Ovary (tissue), 9 donors: ENCODE data around the gene GBP5. TPM values are rescaled to one million over a fixed set of nuclear protein-coding genes. Genes with fewer than 3 reads are reported as not detected.
"Not testable (repeated sequence)": the region's sequence is repeated elsewhere in the genome, so short reads cannot be mapped to it uniquely, and the experiment has no call there.

Experiments
- DNase-seq, 5 donors: peaks; one replicate each; pipeline ENCODE4 v3.0.0-alpha.2; 2019 to 2020
- H3K27ac ChIP-seq, 2 donors: fragments of 200-600 bp; one replicate each; pipeline versions ENCODE4 v1.5.1 to v1.8.0; 2019 to 2022
- H3K27me3 ChIP-seq: fragments of 200-600 bp; one replicate; pipeline ENCODE4 v1.8.0; 2022
- H3K36me3 ChIP-seq: fragments of 200-600 bp; sonication (generic); one replicate; pipeline ENCODE4 v1.5.1; 2019
- H3K4me1 ChIP-seq: one replicate; pipeline ENCODE4 v1.8.1; 2013; ENCODE audit warnings: mild to moderate bottlenecking, moderate library complexity; ENCODE audit not compliant: insufficient read depth
- H3K4me3 ChIP-seq: fragments of 200-600 bp; sonication (generic); one replicate; pipeline ENCODE4 v1.5.1; 2017
- H3K9me3 ChIP-seq, 2 donors: fragments of 200-600 bp in 1 of 2; sonication (generic) in 1 of 2; one replicate each; pipeline versions ENCODE4 v1.5.1 to v1.8.1; 2013 to 2019; ENCODE audit warnings: mild to moderate bottlenecking in 1 of 2, moderate library complexity in 1 of 2
- EP300 ChIP-seq: sonication (generic); formaldehyde crosslinking; IDR thresholded peaks from one replicate; pipeline ENCODE4 v1.6.1; 2017; ENCODE audit warnings: antibody characterized with exemption
- POLR2A ChIP-seq: fragments of 450-650 bp; IDR thresholded peaks from one replicate; pipeline ENCODE4 v1.6.1; 2017; ENCODE audit warnings: antibody characterized with exemption, mild to moderate bottlenecking, moderate library complexity
- WGBS, 3 donors: extraction: QIAGEN DNeasy Blood & Tissue Kit in 1 of 3; methylation state at CpG; one replicate each; pipeline versions ENCODE4 v1.1.5 to v1.1.7; 2013 to 2017; 5-methylcytosine and 5-hydroxymethylcytosine counted together
- intact Hi-C, 4 donors: fragments of 100-400 bp; cut with DNase I; formaldehyde crosslinking; loops; one replicate each; pipeline versions ENCODE4 v1.11.0 to v1.15.1; 2022 to 2023
- polyA plus RNA-seq, 2 donors: library from polyadenylated mRNA; stranded (reverse); fragments of 200-250 nt in 1 of 2; fragments of 350-450 nt in 1 of 2; fragmentation: Illumina TruSeq in 1 of 2; extraction: RNeasy Lipid Tissue Mini Kit (QIAGEN cat#74804) in 1 of 2; gene quantifications; one replicate each; pipeline ENCODE4 v1.2.3, GENCODE V29; 2013 to 2014
- total RNA-seq, 7 donors: library from RNA; depleted of rRNA in 2 of 7; stranded (reverse); fragments of >200 nt in 2 of 7; fragmentation: NEBNext Ultra II Directional in 3 of 7; extraction: Animal tissue kit (Norgen Biotek cat#: 25700) in 3 of 7; gene quantifications; one replicate each; pipeline versions ENCODE4 v1.1.0 to v1.2.4, GENCODE V29; 2016 to 2023
- TF ChIP-seq, protein P1 (sequence below), 3 donors: fragments of 450-650 bp in 2 of 3; fragments of 200-600 bp in 1 of 3; IDR thresholded peaks; one replicate each; pipeline versions ENCODE4 v1.5.1 to v1.8.0; 2016 to 2022; ENCODE audit warnings: antibody characterized with exemption in 3 of 3, mild to moderate bottlenecking in 1 of 3
- donor health status: DM: no; HTN: no; CAD: no; lungs with moderate emphysema.
- donor health status: DM: no; HTN: no; CAD: no.
- donor health status: Bipolar disorder and iron deficiency.
- donor health status: DM: yes; HTN: yes; CAD: no.
- donor health status: DM: no; HTN: no; CAD: no.
- donor health status: DM: yes; HTN: yes; CAD: no.

The GBP5 gene
- total and polyA plus RNA-seq, 9 donors: 0.77 to 8.6 (median 1.4) TPM

DNA sequence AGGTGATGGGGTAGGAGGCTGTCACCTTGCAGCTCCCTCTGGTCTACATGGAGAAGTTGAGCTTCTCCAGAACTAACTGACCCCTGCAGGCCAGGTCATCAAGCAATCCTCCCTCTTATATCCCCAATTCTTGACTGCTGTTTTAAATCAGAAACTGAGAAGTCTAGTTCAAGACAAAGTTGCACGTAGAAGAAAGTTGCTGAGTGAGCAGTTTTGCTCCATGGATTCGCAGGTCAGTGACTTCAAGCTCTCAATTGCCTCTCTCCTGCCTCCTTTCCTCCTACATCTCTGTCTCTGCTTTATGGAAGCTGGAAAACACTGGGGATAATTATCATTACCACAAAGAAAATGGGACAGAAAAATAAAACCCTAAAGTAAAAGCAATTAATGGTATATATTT, 32.8 kb upstream of the GBP5 start:
- TF ChIP-seq POLR2A (no peak), EP300 (no peak)
- TF ChIP-seq, protein P1, sequence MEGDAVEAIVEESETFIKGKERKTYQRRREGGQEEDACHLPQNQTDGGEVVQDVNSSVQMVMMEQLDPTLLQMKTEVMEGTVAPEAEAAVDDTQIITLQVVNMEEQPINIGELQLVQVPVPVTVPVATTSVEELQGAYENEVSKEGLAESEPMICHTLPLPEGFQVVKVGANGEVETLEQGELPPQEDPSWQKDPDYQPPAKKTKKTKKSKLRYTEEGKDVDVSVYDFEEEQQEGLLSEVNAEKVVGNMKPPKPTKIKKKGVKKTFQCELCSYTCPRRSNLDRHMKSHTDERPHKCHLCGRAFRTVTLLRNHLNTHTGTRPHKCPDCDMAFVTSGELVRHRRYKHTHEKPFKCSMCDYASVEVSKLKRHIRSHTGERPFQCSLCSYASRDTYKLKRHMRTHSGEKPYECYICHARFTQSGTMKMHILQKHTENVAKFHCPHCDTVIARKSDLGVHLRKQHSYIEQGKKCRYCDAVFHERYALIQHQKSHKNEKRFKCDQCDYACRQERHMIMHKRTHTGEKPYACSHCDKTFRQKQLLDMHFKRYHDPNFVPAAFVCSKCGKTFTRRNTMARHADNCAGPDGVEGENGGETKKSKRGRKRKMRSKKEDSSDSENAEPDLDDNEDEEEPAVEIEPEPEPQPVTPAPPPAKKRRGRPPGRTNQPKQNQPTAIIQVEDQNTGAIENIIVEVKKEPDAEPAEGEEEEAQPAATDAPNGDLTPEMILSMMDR (IDR thresholded peaks at IDR 0.05): no peak
- no peak for DNase-seq
- WGBS, 3 donors: 59 to 67% (median 65%) methylated on average over 2 of the region's 2 CpGs
- no peak overlapping the region for H3K27ac ChIP-seq
- no peaks in the 10 kb centered on the region for H3K27me3 ChIP-seq
- intact Hi-C loops: no loop called here
- H3K36me3 ChIP-seq: no peaks in the 10 kb centered on the region
- H3K9me3 ChIP-seq: no peaks in the 10 kb centered on the region
- H3K4me3 ChIP-seq: no peak overlapping the region
- no peaks in the 10 kb centered on the region for H3K4me1 ChIP-seq

DNA sequence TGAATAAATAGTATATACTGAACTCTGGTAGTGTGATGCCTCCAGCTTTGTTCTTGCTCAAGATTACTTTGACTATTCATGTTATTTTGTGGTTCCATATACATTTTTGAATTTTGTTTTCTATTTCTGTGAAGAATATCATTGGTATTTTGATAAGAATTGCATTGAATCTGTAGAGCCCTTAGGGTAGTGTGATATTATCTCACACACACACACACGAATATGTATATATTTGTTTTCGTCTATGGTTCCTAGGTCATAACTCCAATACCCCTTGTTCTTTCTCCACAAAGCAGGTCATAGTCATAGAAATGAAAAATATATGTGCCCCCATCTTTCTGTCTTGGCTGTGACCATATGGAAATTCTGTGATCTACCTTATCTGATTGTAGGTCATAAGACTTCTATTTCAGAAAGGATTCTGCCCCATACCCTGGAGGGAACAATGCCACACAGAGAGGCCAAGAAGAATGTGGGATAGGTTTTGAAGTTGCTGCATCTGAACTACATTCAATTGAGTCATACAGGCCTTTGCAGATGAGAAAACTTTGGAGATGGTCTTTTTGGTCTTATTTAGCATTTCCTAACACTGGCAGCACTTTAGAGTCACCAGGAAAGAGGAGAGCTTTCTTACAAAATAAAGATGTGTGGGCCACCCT, 32.0 kb upstream of the GBP5 start:
- no peak for DNase-seq
- no peaks in the 10 kb centered on the region for H3K36me3 ChIP-seq
- intact Hi-C loops: no loop called here
- no peaks in the 10 kb centered on the region for H3K27me3 ChIP-seq
- no peak overlapping the region for H3K4me3 ChIP-seq
- H3K9me3 ChIP-seq: no peaks in the 10 kb centered on the region
- no peak overlapping the region for H3K27ac ChIP-seq
- no peaks in the 10 kb centered on the region for H3K4me1 ChIP-seq
- TF ChIP-seq, protein P1 (IDR thresholded peaks at IDR 0.05): no peak
- TF ChIP-seq POLR2A (no peak), EP300 (no peak)
- 89 to 92% (median 91%) methylated on average over 2 of the region's 2 CpGs for WGBS, 3 donors

DNA sequence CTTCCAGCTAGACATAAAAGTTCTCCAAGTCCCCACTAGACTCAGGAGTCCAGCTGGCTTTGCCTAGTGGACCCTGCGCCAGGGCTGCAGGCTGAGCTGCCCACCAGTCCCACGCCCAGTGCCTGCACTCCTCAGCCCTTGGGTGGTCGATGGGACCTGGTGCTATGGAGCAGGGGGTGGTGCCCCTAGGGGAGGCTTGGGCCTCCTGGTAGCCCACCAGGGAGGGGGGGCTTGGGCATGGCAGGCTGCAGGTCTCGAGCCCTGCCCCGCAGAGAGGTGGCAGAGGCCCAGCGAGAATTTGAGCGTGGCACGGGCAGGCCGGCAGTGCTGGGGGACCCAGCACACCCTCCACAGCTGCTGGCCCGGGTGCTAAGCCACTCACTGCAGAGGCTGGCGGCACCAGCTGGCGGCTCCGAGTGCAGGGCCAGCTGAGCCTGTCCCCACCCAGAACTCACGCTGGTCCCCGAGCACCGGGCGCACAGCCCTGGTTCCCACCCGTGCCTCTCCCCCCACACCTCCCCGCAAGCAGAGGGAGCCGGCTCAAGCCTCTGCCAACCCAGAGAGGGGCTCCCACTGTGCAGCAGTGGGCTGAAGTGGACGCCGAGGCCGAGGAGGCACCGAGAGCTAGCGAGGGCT, 30.2 kb upstream of the GBP5 start:
- WGBS, 3 donors: 92 to 98% (median 97%) methylated on average over 22 to 25 of the region's 25 CpGs
- Histone ChIP-seq H3K27ac (no peak overlapping the region), H3K27me3 (no peaks in the 10 kb centered on the region), H3K4me1 (no peaks in the 10 kb centered on the region), H3K4me3 (no peak overlapping the region), H3K9me3 (no peaks in the 10 kb centered on the region), H3K36me3 (no peaks in the 10 kb centered on the region)
- TF ChIP-seq, protein P1 (IDR thresholded peaks at IDR 0.05): no peak
- TF ChIP-seq EP300: no peak
- TF ChIP-seq POLR2A: no peak
- DNase-seq: no peak
- intact Hi-C loops: no loop called here

DNA sequence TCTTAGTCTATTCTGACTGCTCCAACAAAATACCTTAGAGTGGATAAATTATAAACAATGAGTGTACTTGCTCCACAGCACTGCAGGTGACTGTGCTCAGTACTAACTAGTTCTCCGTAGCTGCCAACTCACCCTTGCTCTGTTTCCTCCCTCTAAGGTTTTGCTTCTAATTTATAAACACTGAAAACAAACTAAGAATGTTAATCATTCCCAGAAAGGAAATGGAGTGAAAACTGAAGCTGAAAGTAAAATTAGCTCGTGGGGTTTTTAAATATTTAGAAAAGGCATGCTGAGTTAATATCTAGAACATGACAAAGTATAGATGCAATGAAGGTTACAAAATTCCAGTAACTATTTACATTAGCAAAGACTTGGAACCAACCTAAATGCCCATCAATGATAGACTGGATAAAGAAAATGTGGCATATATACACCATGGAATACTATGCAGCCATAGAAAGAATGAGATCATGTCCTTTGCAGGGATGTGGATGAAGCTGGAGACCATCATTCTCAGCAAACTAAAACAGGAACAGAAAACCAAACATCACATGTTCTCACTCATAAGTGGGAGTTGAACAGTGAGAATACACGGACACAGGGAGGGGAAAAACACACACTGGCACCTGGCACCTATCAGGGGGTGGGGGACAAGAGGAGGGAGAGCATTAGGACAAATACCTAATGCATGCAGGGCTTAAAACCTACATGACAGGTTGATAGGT, 27.2 kb upstream of the GBP5 start:
- intact Hi-C loops: loop anchor here in 1 of 4 donors (5.0 kb wide), 1 partner anchor 978 kb away; no protein-coding TSS in a partner anchor
- H3K4me1 ChIP-seq, DNase-seq, H3K27me3 ChIP-seq, H3K4me3 ChIP-seq, H3K27ac ChIP-seq, H3K9me3 ChIP-seq, H3K36me3 ChIP-seq: not testable (repeated sequence)
- WGBS, 3 donors: 24 to 32% (median 26%) methylated on average over 3 of the region's 3 CpGs
